Stimulated activated CD4-positive, alpha-beta T cell treated with anti-CD3 and anti-CD28 coated beads, Interleukin-4, amount 100 ng/mL, for 48 hours (primary cell): Measurements from ENCODE around the gene RARA.

Experiments
- DNase-seq, 2 donors: peaks; one replicate each; pipeline ENCODE4 v3.0.0-alpha.2; 2020; ENCODE audit warnings: low read depth in 2 of 2

Gene RARA

DNA sequence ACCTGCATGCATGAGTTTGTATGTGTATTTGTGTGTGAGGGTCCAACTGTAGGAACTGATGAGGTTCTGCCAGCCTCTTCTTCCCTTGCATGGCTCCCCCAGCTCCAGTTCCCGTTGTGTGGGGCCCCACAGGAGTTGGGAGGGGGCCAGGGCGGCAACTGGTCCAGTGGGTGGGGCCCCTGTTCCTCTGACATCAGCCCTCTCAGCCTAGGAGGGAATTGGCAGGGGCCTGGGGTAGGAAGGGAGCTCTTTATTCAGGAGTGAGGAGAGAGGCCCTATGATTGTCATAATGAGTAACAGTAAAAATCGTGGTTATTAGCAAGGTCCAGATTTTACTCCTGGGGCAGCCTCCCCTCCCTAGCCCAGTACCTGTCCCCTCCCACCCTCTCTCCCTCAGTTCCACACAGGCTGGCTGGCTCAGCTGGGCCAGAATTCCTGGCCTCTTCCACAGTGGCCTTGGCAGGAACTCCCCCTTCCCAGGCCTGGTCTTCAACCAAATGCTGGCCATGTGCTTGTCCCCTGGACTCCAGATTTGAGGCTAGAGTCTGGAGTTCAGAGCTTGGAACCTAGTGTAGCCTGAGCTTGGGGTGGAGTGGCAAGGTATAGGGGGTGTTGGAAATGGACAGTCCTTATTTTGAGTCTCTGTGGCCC, 18.9 kb downstream of the RARA start:
- no peak for DNase-seq

DNA sequence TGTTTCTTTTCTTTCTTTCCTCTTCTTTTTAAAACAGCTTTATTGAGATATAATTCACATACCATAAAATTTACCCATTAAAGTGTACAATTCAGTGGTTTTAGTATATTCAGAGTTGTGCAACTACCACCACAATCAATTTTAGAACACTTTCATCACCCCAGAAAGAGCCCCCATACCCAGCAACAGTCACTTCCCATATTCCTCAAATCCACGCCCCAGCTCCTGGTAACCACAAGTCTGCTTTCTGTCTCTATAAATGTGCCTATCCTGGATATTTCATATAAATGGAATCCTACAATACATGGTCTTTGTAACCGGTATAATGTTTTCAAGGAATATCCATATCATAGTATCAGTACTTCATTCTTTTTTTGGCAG, 19.4 kb downstream of the RARA start:
- DNase-seq = no peak

DNA sequence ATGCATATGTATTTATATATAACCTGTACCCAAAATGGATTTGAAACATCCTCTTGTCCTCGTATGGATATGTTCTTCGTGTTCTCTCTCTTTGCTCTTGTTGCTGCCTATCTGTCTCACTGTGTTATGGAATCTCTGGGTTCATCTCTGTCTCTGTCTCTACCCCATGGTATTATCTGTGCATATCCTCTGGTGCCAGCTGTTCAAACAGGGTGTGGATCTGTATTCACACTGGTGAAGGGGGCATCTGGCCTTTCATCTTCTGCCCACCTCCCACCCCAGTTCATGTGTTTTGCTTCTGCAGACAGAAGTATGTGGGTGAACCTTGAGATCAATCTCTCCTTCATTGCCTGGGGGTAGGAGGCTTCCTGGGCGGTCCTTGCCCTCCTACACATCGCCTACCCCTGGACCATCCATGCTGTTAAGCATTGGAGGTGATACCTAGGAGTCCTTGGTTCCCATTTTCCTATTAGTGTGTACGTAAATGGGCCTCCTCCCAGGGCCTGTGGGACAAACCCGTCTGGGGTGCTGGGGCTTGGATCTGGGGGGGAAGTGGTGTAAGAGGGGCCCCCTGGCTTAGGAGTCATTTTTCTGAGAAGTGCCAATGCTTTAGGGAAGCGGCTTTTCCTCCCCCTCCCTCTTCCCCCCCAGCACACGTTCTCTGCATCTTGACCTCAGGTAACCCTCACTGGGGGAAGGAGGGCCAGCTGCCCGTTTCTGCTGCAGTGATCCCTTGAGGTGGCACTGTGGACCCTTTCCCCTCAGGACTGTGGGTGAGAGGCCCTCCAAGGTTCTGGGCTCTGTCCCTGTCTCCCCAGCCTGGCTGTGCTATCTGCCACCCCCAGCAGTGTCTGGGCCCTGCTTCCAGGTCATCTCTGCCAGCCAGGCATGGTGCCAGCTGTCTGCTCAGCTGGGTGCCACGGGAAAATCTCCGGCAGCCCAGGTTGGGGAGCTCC, 21.1 kb downstream of the RARA start:
- DNase-seq = no peak

DNA sequence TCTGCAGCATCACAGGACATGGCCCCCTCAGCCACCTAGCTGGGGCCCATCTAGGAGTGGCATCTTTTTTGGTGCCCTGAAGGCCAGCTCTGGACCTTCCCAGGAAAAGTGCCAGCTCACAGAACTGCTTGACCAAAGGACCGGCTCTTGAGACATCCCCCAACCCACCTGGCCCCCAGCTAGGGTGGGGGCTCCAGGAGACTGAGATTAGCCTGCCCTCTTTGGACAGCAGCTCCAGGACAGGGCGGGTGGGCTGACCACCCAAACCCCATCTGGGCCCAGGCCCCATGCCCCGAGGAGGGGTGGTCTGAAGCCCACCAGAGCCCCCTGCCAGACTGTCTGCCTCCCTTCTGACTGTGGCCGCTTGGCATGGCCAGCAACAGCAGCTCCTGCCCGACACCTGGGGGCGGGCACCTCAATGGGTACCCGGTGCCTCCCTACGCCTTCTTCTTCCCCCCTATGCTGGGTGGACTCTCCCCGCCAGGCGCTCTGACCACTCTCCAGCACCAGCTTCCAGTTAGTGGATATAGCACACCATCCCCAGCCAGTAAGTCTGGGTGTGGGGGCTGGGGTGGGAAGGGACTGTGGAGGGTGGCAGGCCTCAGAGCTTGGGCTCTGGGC, 22.0 kb downstream of the RARA start:
- no peak for DNase-seq

DNA sequence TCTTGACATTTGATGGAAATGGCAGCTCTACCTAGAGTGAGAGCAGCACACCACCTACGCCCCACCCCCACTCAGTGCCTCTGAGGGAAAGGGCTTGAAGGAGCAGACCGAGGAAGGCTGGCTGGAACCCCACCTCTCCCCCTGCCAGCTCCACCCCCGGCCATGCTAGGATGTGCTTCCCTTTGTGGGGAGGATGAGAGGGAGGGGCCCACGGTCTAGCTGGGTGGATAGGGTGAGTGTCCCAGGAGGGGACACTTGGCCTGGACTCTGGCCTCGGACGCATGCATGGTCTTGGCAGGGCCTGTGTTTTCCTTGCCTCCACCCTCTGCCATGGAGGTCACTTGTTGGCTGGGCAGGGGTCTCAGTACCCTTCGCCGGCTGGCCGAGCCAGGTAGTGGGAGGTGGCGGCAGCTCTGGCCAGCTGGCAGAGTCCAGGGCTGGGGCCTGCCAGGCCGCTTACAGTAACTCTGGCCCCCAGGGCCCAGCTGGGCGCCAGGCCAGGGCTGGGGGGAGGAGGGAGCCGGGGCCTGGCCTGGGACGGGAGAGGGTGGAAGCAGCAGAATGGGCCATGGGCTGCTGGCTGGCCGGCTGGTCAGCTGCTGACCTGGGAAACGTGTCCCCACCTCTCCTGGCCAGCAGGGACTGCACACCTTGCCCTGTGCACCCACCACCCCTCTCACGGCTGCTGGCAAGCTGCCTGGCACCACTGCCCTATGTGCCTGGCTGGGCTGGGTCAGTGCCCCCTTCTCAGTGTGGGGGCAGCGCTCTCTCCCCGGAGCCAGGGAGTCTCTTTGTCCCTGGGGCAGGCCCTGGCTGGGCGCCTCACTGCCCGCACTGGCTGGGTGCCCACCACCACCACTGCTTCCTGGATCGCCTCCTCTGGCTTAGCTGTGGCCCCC, 23.0 kb downstream of the RARA start:
- no peak for DNase-seq

DNA sequence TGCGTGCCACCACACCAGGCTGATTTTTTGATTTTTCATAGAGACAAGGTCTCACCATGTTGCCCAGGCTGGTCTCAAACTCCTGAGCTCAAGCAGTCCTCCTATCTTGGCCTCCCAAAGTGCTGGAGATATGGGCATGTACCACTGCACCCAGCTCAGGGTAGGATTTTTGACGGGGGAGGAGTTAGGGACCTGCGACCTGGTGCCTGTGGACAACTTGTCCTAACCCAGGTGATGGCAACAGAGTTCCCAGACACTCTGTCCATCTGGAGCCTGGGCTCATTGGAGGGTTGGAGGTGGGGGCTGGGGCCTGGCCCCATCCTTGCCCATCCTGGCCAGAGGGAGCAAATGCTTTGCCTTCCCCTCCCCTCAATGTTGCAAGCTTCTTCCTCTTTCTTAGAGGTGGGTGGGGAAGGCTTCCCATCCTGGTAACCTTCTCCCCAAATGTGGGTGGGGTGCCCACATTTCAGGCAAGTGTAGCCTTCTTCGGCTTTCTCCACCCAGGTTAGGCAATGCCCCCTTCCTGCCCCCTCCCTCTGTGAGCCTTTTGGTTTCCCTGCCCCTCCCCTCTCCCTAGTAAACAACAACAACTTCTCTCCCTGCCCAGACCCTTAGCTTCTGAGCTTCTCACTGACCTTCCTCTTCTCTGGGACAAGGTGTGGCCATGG, 24.9 kb downstream of the RARA start:
- DNase-seq = no peak

DNA sequence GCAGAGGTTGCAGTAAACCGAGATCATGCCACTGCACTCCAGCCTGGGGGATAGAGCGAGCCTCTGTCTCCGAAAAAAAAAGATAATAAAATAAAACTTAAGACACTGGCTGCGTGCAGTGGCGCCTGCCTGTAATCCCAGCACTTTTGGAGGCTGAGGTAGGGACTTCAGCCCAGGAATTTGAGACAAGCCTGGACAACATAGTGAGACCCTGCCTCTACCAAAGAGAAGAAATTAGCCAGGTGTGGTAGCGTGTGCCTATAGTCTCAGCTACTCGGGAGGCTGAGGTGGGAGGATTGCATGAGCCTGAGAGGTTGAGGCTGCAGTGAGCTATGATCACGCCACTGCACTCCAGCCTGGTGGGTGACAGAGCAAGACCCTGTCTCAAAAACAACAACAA, 26.6 kb downstream of the RARA start:
- DNase-seq = no peak

DNA sequence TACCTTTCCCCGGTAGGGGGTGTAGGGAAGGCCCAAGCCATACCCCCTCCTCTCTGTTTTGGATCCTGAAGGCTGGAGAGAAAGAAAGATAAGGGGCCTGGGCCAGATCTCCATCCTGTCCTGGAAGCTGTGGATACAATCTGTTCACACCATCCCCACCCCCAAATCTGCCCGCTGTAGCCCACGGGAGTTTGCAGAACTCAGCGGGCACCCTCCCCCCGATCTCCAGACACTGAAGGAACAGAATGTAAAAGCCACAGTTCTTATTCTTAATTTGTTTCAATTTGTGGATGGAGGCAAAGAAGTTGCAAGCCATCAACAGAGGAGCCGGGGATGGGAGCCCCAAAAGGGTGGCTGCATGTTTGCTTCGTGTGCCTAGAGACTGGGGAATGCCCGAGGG, 28.4 kb downstream of the RARA start:
- DNase-seq = no peak

DNA sequence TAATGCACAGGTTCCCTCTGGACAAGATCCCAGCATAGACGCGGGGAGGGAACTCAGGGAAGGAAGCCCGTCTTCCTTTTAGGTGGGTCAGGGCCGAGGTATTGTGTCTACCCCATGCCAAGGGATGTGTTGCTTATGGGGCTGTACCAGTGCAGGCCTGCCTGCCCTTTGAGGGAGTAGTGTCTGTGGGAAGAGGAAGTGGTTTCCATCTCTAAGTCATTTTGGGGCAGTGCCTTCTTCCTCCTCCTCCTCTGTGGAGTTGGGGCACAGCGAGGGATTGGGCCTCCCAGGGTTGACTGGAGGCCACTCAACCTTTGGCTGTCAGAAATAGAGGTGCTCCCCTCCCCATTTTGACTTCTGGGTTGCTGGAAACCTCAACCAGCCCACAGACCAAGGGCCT, 29.1 kb downstream of the RARA start:
- DNase-seq = no peak

DNA sequence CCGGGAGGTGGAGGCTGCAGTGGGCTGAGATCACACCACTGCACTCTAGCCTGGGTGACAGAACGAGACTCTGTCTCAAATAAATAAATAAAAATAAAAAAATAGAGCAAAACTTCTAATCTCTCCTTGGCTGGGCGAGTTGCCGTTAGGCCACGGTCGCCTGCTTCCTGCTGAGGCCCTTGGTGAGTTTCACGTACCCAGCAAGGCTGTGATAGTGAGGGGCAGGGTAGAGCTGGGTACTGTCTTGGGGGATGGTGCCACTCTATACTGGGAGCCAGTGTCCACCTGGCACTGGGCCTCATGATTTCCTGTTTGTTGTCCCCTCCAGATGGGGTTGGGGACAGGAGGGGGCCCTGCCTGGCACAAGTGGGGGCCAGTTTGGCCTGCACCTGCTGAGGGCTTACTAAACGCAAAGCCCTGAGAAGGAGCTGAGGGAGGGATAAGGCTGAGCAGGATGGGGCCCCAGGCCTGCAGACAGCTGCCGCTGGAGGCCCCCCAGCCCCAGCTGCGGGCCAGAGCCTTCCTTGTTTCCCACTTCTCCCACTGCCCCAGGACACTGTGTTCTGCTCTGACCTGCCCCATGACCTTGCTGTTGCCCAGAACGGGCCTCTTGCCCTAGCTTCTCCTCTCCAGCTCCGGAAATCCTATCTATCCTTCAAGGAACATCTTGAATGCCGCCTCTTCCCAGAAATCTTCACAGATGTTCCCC, 30.1 kb downstream of the RARA start:
- DNase-seq = no peak

DNA sequence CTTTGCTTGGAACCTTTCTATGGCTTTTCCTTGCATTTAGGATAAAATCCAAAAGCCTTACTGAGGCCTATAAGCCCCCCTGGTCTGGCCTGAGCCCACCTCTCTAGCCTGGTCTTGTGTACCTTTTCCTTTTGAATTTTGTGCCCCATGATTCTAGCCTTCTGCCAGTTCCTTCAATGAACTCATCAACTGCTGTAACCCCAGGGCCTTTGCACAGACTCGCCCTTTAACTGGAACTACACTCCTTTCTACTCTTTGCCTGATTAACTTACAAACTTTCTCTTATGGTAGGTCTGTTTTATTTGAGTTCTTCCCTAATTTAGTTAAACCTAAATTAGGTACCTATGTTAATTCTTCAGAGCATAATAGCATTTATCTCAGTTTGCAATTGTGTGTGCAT, 31.3 kb downstream of the RARA start:
- DNase-seq = no peak

DNA sequence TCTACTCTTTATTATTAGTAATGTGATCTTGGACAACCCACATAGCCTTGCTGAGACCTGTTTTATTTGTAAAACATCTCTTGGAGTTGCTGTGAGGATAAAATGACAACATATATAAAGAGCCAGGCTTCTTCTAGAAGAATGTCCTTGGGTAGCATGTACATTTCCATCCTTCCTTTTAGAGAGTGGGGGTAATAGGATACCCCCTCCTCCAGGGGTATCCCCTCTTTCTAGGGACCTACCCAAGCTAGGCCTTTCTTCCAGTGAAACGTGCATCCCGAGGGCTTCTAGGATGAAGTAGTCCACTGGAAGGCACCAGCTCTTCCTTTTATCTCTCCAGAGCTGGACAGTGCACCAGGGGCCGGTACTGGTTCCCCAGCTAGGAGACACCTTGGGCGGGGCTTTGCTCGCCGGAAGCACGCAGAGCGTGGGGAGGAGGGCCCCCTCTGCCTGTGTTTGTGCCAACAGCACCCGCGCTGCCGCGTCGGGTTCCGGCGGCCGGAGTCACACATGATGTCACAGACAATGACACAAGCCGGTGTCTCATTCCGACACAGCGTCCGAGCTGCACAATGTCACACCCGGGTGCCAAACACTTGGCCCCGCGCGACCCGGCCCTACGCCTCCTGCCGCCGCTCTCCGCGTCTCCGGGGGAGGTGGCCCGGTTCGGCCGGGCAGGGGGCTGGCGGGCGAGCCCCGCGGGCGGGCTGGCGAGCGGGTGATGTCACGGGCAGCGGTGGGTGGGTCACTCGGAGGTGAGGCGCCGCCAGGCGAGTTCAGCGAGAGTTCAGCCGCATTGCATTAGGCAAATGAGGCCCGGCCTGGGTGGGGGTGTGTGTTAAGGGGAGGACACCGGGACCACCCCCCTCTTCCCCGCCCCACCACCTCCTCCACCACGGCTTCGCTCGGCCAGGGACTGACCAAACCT, 32.2 kb downstream of the RARA start:
- DNase-seq = peak; percentile 69 to 84

DNA sequence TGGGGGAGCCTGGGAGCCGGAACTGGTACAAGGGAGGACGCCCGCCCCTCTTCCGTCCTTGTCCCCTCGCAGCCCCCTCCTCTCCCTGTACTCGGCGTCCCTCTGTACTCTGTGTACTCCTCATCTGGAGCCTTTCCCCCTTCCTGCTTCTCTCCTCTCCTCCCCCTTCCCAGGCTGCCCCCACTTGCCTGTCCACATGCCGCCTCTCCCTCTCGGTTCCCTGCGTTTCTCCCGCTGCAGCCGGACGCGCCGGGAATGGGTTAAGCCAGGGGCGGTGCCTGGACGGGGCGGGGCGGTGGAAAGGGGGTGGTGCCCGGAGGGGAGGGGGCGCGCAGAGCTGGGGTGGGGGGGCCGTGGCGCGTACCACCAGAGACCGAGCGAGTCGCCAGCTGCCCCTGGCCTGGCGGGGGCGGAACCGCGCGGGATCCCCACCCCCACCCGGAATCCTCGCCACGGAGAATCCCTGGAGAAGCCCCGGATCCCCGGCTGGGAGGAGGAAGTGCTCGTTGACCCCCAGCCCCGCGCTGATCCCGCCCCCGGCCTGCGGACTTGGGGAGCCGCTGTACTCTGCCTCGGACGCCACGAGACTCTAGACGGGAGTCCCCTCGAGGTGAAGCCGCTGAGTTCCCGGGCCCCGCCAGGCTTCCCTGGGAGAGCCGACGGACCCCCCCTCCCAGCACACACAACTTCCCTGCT, 33.0 kb downstream of the RARA start:
- DNase-seq = no peak

DNA sequence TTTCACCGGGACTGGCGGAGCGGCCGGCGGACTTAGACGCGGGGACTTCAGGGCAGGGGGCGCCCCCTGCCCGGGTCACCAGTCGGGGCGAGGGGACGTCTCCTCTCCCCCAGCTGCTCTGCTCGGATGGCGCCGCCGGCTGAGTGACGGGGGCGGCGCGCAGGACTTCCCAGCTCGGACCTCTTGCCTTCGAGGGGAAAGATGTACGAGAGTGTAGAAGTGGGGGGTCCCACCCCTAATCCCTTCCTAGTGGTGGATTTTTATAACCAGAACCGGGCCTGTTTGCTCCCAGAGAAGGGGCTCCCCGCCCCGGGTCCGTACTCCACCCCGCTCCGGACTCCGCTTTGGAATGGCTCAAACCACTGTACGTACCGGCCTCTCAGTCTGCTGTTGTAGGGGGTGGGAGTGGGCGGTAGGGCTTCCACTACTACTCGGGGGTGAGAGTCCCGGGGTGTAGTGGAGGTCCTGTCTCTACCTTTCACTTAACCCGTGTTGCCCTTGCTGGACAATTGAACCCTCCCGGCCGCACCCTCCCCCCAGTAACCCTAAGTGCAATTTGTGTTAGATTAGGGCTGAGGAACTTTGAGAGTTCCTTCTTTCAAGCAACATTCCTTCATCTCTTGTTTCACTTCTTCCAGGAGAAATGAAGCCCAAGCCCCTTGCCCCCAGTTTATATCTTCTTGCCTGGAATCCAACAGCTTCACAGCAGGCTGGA, 33.7 kb downstream of the RARA start:
- DNase-seq = no peak

DNA sequence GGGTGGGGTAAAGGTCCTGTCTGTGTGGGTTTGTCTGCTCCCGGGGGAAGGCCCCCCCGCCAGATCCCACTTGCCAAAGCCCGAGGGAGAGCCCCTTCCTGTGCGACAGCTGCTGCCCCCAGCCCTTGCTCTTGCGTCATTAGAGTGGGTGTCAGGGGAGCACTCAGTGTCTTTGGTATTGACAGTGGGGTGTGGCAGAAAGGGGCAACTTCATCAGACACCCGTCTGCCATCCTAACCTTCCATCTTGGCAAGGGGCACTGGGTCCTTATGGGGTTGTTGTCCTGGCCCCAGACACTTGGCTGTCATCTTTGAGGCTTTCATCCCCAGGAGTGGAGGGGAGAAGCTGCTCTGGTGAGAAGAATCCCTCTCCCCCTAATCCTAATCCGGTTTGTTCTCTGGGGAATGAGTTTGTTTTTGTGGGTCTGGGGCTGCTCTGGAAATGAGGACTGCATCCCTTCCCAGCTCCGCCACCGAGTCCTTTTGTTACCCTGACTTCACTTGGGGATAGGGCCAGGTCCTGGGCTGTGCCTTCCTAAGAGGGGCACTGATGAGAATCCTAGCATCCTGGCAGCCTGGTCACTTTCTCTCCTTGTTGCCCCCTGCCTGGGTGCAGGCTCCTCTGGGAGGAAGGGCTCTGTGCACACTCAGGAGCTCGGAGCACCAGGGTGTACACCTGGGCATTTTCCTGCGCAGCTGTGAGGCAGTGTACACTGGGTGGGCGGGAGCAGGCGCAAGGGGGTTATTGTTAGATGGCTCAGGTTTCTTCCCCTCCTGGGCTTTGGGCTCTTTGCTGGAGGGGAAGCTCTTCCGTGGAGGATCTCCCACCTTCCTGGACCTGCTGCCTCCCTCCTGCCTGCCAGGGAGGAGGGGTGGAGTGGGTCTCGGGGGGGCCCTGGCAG, 34.5 kb downstream of the RARA start:
- no peak for DNase-seq

DNA sequence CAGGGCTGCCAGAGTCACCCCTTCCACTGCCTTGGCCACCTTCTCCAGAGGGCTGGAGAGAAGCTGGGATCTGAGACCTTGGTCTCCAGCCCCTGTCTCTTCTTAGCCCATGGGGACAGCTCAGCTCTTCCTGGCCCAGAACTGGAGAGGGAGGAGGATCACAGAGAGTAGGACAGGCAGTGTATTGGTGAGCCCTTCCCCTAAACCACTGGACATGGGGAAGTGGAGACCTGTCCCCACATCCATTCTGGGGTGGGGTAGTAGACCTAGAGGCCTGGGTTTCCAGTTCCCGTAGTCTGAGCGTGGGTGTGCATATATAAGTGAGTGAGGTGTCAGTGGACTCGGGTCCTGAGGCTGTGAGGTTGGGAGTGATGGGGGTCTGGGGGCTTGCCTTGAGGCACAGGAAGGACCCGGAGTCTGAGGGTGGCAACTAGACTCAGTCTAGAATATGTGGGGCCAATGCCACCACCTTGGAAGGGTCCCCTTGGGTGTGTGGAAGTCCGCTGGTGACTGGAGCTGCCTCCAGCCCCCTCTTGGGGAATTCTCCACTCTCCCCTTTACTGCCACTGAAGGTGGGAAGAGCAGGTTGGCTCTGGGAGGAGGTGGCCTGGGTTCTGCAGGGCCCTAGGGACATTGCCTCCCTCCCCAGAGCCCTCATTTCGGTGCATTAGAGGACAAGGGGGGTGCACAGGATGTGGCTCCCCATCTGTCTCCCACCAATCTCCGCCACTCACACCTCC, 35.6 kb downstream of the RARA start:
- DNase-seq = no peak
